22Rv1 (cell line): ENCODE data around the gene C2orf49.

Source experiments
- H3K27ac ChIP-seq: fragments of 450-650 bp; 2 replicates; pipeline ENCODE4 v1.5.1; 2017
- CTCF ChIP-seq: fragments of 450-650 bp; IDR thresholded peaks from 2 replicates; pipeline ENCODE4 v1.5.1; 2017; ENCODE audit warnings: mild to moderate bottlenecking
- ZFX ChIP-seq: fragments of 450-650 bp; IDR thresholded peaks from 2 replicates; pipeline ENCODE4 v1.6.1; 2017; ENCODE audit warnings: antibody characterized with exemption, borderline replicate concordance

Gene C2orf49

GRCh38 chr2:105294844-105295481 is 42.4 kb upstream of the C2orf49 start:
- TF ChIP-seq ZFX, result no peak
- TF ChIP-seq CTCF, result peak; percentile 81
- no peak overlapping the region for H3K27ac ChIP-seq

GRCh38 chr2:105296017-105296611 is 41.2 kb upstream of the C2orf49 start:
- H3K27ac ChIP-seq, result no peak overlapping the region
- no peak for TF ChIP-seq ZFX
- no peak for TF ChIP-seq CTCF

DNA sequence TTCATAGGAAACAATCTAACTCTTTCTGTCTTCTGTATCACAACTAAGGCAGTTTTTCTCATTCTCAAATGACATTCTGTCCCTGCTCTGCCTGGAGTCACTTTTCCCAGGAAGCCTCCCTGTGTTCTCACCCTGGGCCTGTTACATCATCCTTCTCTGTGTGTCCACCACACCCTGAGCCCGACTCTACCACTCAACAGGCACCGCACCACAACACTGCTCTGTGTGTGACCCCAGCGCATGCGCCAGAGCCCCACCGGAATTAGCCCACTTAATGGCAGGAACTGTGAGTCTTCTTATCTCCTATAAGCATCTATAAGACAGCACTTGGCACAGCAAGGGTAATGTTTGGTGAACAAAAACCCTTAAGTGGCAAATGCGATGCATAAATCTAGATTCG is 40.1 kb upstream of the C2orf49 start:
- no peak overlapping the region for H3K27ac ChIP-seq
- TF ChIP-seq CTCF (no peak), ZFX (no peak)

DNA sequence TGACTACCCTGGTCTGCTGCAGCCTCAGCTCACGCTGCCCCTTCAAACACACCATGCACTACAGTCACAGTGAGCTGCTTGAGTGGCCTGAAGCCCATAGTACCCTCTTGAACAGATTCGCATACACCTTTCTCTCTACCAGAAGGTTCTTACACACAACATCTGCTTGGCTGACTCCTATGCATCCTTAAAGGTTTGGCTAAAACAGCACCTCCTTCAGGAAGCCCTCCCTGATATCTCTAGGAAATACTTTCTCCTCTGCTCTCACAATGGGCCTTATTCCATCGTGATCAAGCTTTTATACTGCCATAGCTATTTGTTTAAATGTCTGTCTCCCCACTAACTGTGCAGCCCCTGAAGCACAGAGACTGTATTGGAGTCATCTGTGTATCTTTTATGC is 39.3 kb upstream of the C2orf49 start:
- no peak overlapping the region for H3K27ac ChIP-seq
- no peak for TF ChIP-seq CTCF
- TF ChIP-seq ZFX, result no peak

DNA sequence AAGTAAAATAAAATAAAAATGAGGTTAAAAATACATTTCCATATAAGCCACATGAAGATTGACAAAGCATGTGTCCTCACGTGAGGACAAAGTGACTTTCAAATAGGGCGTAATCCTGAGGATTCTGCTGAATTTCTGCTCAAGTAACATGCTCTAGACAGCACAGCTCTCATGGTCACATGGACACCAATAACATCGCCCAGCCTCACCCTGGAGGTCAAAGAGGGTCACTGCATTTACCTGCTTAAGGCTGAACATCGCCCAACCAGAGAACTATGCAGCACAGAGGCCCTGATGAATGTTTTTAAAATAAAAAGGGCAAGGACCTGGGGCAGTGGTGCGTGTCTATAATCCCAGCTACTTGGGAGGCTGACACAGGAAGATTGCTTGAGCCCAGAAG is 38.0 kb upstream of the C2orf49 start:
- no peak for TF ChIP-seq ZFX
- TF ChIP-seq CTCF, result no peak
- no peak overlapping the region for H3K27ac ChIP-seq

- H3K27ac ChIP-seq, result no peak overlapping the region
- TF ChIP-seq ZFX (no peak), CTCF (no peak)
Observed at GRCh38 chr2:105301646-105302045, 35.7 kb upstream of the C2orf49 start.

DNA sequence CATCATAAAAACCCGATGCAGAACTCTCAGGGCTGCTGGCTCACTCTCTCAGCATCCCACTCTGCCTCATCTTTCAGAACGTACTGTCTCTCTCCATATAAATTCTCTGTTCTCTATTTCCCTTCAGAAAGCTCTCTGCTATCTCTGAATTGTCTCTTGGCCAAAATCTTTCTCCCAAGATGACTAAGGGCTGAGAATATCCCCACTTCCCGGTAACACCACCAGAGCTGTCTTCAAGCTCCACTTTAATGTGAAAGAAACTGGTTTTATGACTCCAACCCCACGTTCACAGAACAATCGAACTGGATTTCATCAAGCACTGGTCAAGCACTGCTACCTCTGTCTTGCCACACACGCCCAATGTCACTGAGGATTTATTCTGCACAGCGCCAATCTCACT is 30.2 kb upstream of the C2orf49 start:
- no peak overlapping the region for H3K27ac ChIP-seq
- TF ChIP-seq CTCF, result no peak
- TF ChIP-seq ZFX, result no peak
